ENCODE measurements around the gene PCDHB3. TPM values are rescaled to one million over a fixed set of nuclear protein-coding genes. Genes with fewer than 3 reads are reported as not detected.
A peak's percentile ranks its signal among the peaks of the same experiment; 100 is the strongest.
"Not testable (repeated sequence)": the region's sequence is repeated elsewhere in the genome, so short reads cannot be mapped to it uniquely, and the experiment has no call there.

The PCDHB3 gene
- total and polyA plus RNA-seq, 2 experiments from 2014 or later = 5.2 to 15.3 TPM

GRCh38 chr5:141135718-141136266 is 35.5 kb downstream of the PCDHB3 start:
- Histone ChIP-seq H3K79me2 (replicated peaks; ENCODE audit: insufficient read depth) (peaks cover 24% of the 10 kb centered on the region), H3F3A (replicated peaks; ENCODE audit: low read depth) (no peaks in the 10 kb centered on the region), H3K4me3 (peak overlapping the region; percentile 69), H3K4me2 (peak overlapping the region; percentile 94), H4K20me1 (replicated peaks; ENCODE audit: insufficient read depth) (no peaks in the 10 kb centered on the region), H3K9me2 (ENCODE audit: insufficient read depth) (no peaks in the 10 kb centered on the region), H3K4me1 (ENCODE audit: insufficient read depth) (no peaks in the 10 kb centered on the region), H3K27ac (ENCODE audit: low read depth) (peak overlapping the region; percentile 64; the same call in 1 of the 2 replicates), H3K27me3 (ENCODE audit: insufficient read depth) (no peaks in the 10 kb centered on the region), H3K36me3 (ENCODE audit: insufficient read depth) (no peaks in the 10 kb centered on the region; the same call in 1 of the 2 replicates), H2AFZ (peak overlapping the region; percentile 84)
- H3K9me3 Mint-ChIP-seq = peaks cover 58% of the 10 kb centered on the region
- TF ChIP-seq EZH2phosphoT487 (IDR thresholded peaks at IDR 0.05; ENCODE audit: unreplicated experiment) (no peak), ZNF462 (CRISPR knock-in tag; IDR thresholded peaks at IDR 0.05) (no peak), REST (IDR thresholded peaks at IDR 0.05; ENCODE audit: unreplicated experiment) (no peak)
- H3K4me1 Mint-ChIP-seq = no peaks in the 10 kb centered on the region
- ATAC-seq = peak; percentile 55
- peaks cover 2% of the 10 kb centered on the region for H3K27me3 Mint-ChIP-seq (ENCODE audit: insufficient read depth, low read depth, poor library complexity)
- H3K4me3 Mint-ChIP-seq = peak overlapping the region; percentile 78
- H3K27ac Mint-ChIP-seq = peak overlapping the region; percentile 95
- peaks cover 55% of the 10 kb centered on the region for H3K36me3 Mint-ChIP-seq (ENCODE audit: low read depth)
- no peak for DNase-seq (ENCODE audit: low spot score)

GRCh38 chr5:141137346-141137745 is 37.1 kb downstream of the PCDHB3 start:
- H3K4me2 ChIP-seq; H3K27ac Mint-ChIP-seq; DNase-seq (ENCODE audit: low spot score); H3K9me2 ChIP-seq (ENCODE audit: insufficient read depth); ATAC-seq; H3K4me3 ChIP-seq; H2AFZ ChIP-seq; H3K27me3 Mint-ChIP-seq (ENCODE audit: insufficient read depth, low read depth, poor library complexity); H3K4me1 ChIP-seq (ENCODE audit: insufficient read depth); H4K20me1 ChIP-seq (replicated peaks; ENCODE audit: insufficient read depth); H3K36me3 ChIP-seq (ENCODE audit: insufficient read depth); H3K27ac ChIP-seq (ENCODE audit: low read depth); H3F3A ChIP-seq (replicated peaks; ENCODE audit: low read depth); H3K4me1 Mint-ChIP-seq; H3K27me3 ChIP-seq (ENCODE audit: insufficient read depth); H3K4me3 Mint-ChIP-seq: not testable (repeated sequence)
- peaks cover 24% of the 10 kb centered on the region for H3K79me2 ChIP-seq (replicated peaks; ENCODE audit: insufficient read depth)
- Mint-ChIP-seq H3K9me3 (peaks cover 54% of the 10 kb centered on the region), H3K36me3 (ENCODE audit: low read depth) (peaks cover 55% of the 10 kb centered on the region)
